ENCODE results near the gene OPN1MW3. TPM values are rescaled to one million over a fixed set of nuclear protein-coding genes. Genes with fewer than 3 reads are reported as not detected.
A peak's percentile ranks its signal among the peaks of the same experiment; 100 is the strongest.

The OPN1MW3 gene
- total RNA-seq, 8 experiments from 2014 or later = 0.09 to 0.31 (median 0.21) TPM; not detected in 4

GRCh38 chrX:154304846-154305245 lies 47.5 kb downstream of the OPN1MW3 start:
- peak in 5 of 8 experiments; percentile 31 to 59 (median 43) for ATAC-seq (replicated peaks in 6 of 8)
- peak overlapping the region in 1 of 2 donors; percentile 55 for H3K27ac ChIP-seq
- 13 to 100% methylated on average over 1 to 3 of the region's 10 CpGs; no CpG with 5 or more reads in 8 of the 10 experiments for WGBS, 10 experiments
- H3K4me3 ChIP-seq = no peak overlapping the region
- in situ Hi-C loops (cut with MboI; ENCODE audit: low pct_unique_long_range_greater_than_20kb in 2 of 9, low sequenced_read_pairs in 9 of 9, unreplicated experiment in 9 of 9) = no loop called here
- peaks cover 8 to 9% of the 10 kb centered on the region in 2 donors for H3K4me1 ChIP-seq (replicated peaks in 1 of 2)

- Histone ChIP-seq H3K27ac (no peak overlapping the region), H3K4me3 (no peak overlapping the region), H3K4me1 (replicated peaks in 1 of 2) (peaks cover 8 to 9% of the 10 kb centered on the region in 2 donors)
- no peak for ATAC-seq (replicated peaks in 6 of 8)
- 39 to 67% (median 40%) methylated on average over 1 to 3 of the region's 11 CpGs; no CpG with 5 or more reads in 7 of the 10 experiments for WGBS, 10 experiments
- in situ Hi-C loops (cut with MboI; ENCODE audit: low pct_unique_long_range_greater_than_20kb in 2 of 9, low sequenced_read_pairs in 9 of 9, unreplicated experiment in 9 of 9) = no loop called here
Measured at GRCh38 chrX:154305541-154306205, 48.3 kb downstream of the OPN1MW3 start.

- peaks cover 8 to 9% of the 10 kb centered on the region in 2 donors for H3K4me1 ChIP-seq (replicated peaks in 1 of 2)
- in situ Hi-C loops (cut with MboI; ENCODE audit: low pct_unique_long_range_greater_than_20kb in 2 of 9, low sequenced_read_pairs in 9 of 9, unreplicated experiment in 9 of 9) = no loop called here
- 75 to 93% (median 83%) methylated on average over 3 to 4 of the region's 6 CpGs; no CpG with 5 or more reads in 7 of the 10 experiments for WGBS, 10 experiments
- no peak overlapping the region for H3K27ac ChIP-seq
- no peak overlapping the region for H3K4me3 ChIP-seq
- no peak for ATAC-seq (replicated peaks in 6 of 8)
Measured at GRCh38 chrX:154307202-154307601, 49.8 kb downstream of the OPN1MW3 start.

GRCh38 chrX:154308108-154308946 lies 50.9 kb downstream of the OPN1MW3 start:
- H3K4me1 ChIP-seq (replicated peaks in 1 of 2) = peaks cover 8 to 16% of the 10 kb centered on the region in 2 donors
- WGBS, 10 experiments = 11 to 33% (median 30%) methylated on average over 1 to 3 of the region's 9 CpGs; no CpG with 5 or more reads in 7 of the 10 experiments
- in situ Hi-C loops (cut with MboI; ENCODE audit: low pct_unique_long_range_greater_than_20kb in 2 of 9, low sequenced_read_pairs in 9 of 9, unreplicated experiment in 9 of 9) = no loop called here
- ATAC-seq (replicated peaks in 6 of 8) = peak in 3 of 8 experiments; percentile 27 to 66 (median 54)
- no peak overlapping the region for H3K4me3 ChIP-seq
- H3K27ac ChIP-seq = no peak overlapping the region

DNA sequence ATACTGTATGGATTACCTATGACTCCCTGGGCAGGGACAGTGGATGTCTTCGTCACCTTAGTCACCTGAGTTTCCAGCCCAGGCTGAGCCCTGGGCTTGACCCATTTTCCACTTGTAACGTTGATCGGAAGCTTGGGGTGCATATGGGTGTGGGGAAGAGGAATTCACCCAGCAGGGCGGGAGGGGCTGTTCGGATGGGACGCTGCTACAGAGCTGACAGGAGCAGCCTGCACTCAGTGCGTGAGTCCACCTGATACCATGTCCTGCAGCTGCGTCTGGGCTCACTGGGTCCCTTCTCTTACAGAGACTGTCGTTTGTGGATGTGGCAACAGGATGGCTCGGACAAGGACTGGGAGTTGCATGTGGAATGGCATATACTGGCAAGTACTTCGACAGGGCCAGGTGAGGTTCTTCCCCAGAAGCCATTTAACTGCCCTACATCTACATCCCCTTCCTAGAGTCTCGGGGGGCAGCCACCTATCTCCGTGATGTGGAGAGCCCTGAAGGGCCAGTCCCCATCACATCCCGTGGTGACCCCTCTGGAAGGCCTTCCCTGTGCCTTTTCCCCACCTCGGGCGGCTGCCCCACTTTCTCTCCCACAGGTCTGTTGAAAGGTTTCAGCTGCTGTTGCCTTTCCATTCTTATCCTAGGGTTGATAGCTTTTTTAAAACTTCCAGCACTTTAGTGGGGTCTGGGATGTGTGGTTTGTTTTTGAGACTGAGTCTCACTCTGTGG lies 51.8 kb downstream of the OPN1MW3 start:
- no peak for ATAC-seq (replicated peaks in 6 of 8)
- in situ Hi-C loops (cut with MboI; ENCODE audit: low pct_unique_long_range_greater_than_20kb in 2 of 9, low sequenced_read_pairs in 9 of 9, unreplicated experiment in 9 of 9) = no loop called here

DNA sequence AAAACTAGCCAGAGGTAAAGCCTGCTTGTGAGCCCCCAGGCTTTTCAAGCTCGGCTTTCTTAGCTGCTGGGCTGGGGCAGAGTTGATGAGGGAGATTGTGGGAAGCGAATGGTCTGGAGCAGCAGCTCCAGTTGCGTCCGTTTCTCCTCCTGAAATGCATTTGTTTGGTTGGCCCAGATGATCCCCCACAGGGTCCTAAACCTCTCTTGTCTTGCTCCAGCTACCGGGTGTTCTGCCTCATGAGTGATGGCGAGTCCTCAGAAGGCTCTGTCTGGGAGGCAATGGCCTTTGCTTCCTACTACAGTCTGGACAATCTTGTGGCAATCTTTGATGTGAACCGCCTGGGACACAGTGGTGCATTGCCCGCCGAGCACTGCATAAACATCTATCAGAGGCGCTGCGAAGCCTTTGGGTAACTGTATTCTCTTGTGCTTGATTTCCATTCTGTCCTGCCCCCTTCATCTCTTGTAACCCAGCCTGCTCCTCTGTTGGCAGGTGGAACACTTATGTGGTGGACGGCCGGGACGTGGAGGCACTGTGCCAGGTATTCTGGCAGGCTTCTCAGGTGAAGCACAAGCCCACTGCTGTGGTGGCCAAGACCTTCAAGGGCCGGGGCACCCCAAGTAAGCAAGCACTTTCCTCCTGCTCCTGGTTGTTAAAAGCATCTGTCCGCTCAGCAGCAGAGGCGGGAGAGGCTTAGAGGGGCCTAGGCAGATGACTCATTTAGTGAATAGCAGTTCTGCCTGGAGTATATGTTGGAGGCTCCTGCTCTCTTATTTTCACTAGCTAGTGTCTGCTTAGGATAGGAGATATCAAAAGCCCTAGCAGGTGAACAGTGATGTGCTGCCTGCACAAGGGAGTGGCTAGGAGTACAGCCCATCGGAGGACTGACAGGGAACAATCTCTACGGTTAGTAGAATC lies 53.5 kb downstream of the OPN1MW3 start:
- peak in 5 of 8 experiments; percentile 82 to 97 (median 86) for ATAC-seq (replicated peaks in 6 of 8)
- in situ Hi-C loops (cut with MboI; ENCODE audit: low pct_unique_long_range_greater_than_20kb in 2 of 9, low sequenced_read_pairs in 9 of 9, unreplicated experiment in 9 of 9) = no loop called here
- peaks cover 0 to 8% of the 10 kb centered on the region in 2 donors for H3K4me1 ChIP-seq (replicated peaks in 1 of 2)
- H3K4me3 ChIP-seq = no peak overlapping the region
- H3K27ac ChIP-seq = no peak overlapping the region
- 43 to 90% (median 81%) methylated on average over 2 to 13 of the region's 19 CpGs; no CpG with 5 or more reads in 6 of the 10 experiments for WGBS, 10 experiments

More for the DNA sequence above, 51.8 kb downstream of the OPN1MW3 start:
- Histone ChIP-seq H3K4me3 (no peak overlapping the region), H3K4me1 (replicated peaks in 1 of 2) (peaks cover 8 to 17% of the 10 kb centered on the region in 2 donors), H3K27ac (no peak overlapping the region)
- WGBS, 10 experiments = 40 to 100% (median 75%) methylated on average over 1 to 5 of the region's 16 CpGs; no CpG with 5 or more reads in 6 of the 10 experiments

- Histone ChIP-seq H3K4me3 (no peak overlapping the region), H3K4me1 (replicated peaks in 1 of 2) (peaks cover 0 to 8% of the 10 kb centered on the region in 2 donors), H3K27ac (no peak overlapping the region)
- 73 to 100% (median 92%) methylated on average over 1 to 5 of the region's 7 CpGs; no CpG with 5 or more reads in 5 of the 10 experiments for WGBS, 10 experiments
- in situ Hi-C loops (cut with MboI; ENCODE audit: low pct_unique_long_range_greater_than_20kb in 2 of 9, low sequenced_read_pairs in 9 of 9, unreplicated experiment in 9 of 9) = no loop called here
- ATAC-seq (replicated peaks in 6 of 8) = no peak
Measured at GRCh38 chrX:154312116-154312515, 54.7 kb downstream of the OPN1MW3 start.

DNA sequence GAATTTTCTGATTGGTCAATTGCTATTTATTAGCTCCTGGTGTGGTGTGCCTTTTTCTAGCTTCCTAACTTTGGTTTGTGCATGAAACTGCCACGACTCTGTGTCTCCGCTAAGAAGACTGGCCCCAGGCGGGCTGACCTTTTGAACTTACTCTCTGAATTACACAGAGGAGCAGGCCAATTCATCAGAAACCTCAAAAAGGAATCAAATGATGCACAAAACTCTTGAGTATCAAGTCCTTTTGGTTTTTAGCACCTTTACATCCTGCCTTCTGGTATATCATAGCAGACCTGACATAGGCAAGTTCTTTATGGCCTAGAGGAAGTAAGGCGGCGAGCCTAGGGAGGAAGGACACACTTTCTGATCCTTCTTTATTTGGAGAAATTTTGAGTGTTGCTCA lies 55.8 kb downstream of the OPN1MW3 start:
- H3K4me1 ChIP-seq (replicated peaks in 1 of 2) = peaks cover 0 to 8% of the 10 kb centered on the region in 2 donors
- no peak for ATAC-seq (replicated peaks in 6 of 8)
- 39 to 100% (median 48%) methylated on average over 2 to 5 of the region's 5 CpGs; no CpG with 5 or more reads in 7 of the 10 experiments for WGBS, 10 experiments
- no peak overlapping the region for H3K27ac ChIP-seq
- no peak overlapping the region for H3K4me3 ChIP-seq
- in situ Hi-C loops (cut with MboI; ENCODE audit: low pct_unique_long_range_greater_than_20kb in 2 of 9, low sequenced_read_pairs in 9 of 9, unreplicated experiment in 9 of 9) = no loop called here

- WGBS, 10 experiments = 100% methylated on average over 1 of the region's 3 CpGs; no CpG with 5 or more reads in 9 of the 10 experiments
Measured at GRCh38 chrX:154315416-154315815, 58.0 kb downstream of the OPN1MW3 start.

GRCh38 chrX:154317391-154317995 lies 60.1 kb downstream of the OPN1MW3 start:
- WGBS, 10 experiments = 20 to 25% methylated on average over 1 to 4 of the region's 7 CpGs; no CpG with 5 or more reads in 8 of the 10 experiments
- ATAC-seq (replicated peaks in 6 of 8) = peak in 4 of 8 experiments; percentile 18 to 72 (median 25)
- Histone ChIP-seq H3K27ac (no peak overlapping the region), H3K4me1 (replicated peaks in 1 of 2) (peaks cover 0 to 8% of the 10 kb centered on the region in 2 donors), H3K4me3 (no peak overlapping the region)
- in situ Hi-C loops (cut with MboI; ENCODE audit: low pct_unique_long_range_greater_than_20kb in 2 of 9, low sequenced_read_pairs in 9 of 9, unreplicated experiment in 9 of 9) = no loop called here

More at GRCh38 chrX:154315416-154315815, 58.0 kb downstream of the OPN1MW3 start:
- Histone ChIP-seq H3K4me3 (no peak overlapping the region), H3K27ac (no peak overlapping the region), H3K4me1 (replicated peaks in 1 of 2) (peaks cover 0 to 8% of the 10 kb centered on the region in 2 donors)
- no peak for ATAC-seq (replicated peaks in 6 of 8)
- in situ Hi-C loops (cut with MboI; ENCODE audit: low pct_unique_long_range_greater_than_20kb in 2 of 9, low sequenced_read_pairs in 9 of 9, unreplicated experiment in 9 of 9) = no loop called here

DNA sequence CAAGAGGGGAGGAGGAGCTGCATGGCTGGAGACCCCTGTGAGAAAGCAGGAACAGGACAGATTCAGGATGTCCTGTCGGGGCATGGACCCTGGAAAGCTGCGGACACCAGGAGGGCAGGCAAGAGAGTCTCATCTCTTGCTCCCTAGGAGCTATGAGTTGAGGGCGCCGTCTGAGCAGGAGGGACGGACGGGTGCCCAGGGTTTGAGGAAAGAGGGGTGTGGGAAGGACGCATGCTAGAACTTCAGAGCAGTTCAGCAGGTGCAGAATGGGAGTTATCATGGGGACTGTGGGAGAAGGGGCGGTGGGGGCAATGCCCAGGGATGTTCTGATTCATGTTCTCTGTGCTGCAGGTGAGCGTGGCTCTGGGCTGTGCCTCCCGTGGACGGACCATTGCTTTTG lies 63.0 kb downstream of the OPN1MW3 start:
- in situ Hi-C loops (cut with MboI; ENCODE audit: low pct_unique_long_range_greater_than_20kb in 2 of 9, low sequenced_read_pairs in 9 of 9, unreplicated experiment in 9 of 9) = no loop called here
- 45 to 80% methylated on average over 1 to 4 of the region's 11 CpGs; no CpG with 5 or more reads in 8 of the 10 experiments for WGBS, 10 experiments
- no peak overlapping the region for H3K27ac ChIP-seq
- ATAC-seq (replicated peaks in 6 of 8) = no peak
- no peaks in the 10 kb centered on the region for H3K4me1 ChIP-seq (replicated peaks in 1 of 2)
- H3K4me3 ChIP-seq = no peak overlapping the region
